ENCODE data around the gene QTRT2.

Gene QTRT2

GRCh38 chr3:114122027-114122709 is 65.6 kb downstream of the QTRT2 start:
- no peak for ATAC-seq

GRCh38 chr3:114126461-114126860 is 69.9 kb downstream of the QTRT2 start:
- DNase-seq: no peak
- ATAC-seq: no peak

More at GRCh38 chr3:114122027-114122709, 65.6 kb downstream of the QTRT2 start:
- no peak for DNase-seq

DNA sequence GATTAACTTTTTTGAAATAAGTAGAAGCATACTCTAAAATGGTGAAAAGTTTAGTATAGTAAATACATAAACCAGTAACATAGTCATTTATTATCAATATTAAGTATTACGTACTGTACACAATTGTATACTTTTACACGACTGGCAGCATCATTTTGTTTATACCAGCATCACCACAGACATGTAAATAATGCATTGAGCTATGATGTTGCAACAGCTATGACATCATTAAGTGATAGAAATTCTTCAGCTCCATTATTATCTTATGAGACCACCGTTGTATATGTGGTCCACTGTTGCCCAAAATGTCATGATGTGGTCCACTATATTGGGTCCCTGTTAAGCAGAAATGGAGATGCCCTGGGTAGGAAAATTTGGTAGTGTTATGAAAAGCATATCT is 71.0 kb downstream of the QTRT2 start:
- no peak for ATAC-seq

DNA sequence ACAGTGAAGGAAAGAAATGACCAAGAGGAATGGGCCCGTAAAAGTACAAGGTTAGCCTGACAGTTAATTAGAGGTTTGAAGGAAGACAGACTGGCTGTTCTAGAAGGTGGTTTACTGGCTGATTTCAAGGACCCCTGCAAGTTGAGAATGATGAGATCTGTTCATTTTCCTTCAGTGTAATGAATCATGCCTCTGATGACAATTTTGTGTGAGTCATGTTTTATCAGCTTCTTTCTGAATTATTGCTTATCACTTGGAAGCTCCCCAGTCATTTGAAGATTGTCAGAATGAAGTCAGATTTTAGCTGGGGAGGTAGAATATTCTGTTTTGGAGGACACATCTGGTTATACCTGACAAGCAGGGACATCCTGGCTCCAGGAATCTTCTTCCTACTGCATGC is 71.7 kb downstream of the QTRT2 start:
- DNase-seq: no peak
- peak; percentile 19 for ATAC-seq

More for the DNA sequence above, 71.0 kb downstream of the QTRT2 start:
- DNase-seq: no peak

DNA sequence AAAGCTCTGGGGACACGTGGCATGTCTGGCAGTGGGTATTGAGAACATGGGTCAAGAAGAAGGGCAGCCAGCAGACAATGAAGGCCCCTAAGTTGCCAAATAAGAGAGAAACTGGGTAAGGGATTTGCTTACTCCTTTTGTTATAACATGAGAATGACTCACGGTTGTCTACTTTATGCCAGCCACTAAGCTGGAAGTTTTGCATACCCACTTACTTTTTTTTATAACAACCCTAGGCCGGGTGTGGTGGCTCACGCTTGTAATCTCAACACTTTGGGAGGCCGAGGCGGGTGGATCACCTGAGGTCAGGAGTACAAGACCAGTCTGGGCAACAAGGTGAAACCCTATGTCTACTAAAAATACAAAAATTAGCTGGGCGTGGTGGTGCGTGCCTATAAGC is 72.3 kb downstream of the QTRT2 start:
- DNase-seq (no peak), ATAC-seq (no peak)

DNA sequence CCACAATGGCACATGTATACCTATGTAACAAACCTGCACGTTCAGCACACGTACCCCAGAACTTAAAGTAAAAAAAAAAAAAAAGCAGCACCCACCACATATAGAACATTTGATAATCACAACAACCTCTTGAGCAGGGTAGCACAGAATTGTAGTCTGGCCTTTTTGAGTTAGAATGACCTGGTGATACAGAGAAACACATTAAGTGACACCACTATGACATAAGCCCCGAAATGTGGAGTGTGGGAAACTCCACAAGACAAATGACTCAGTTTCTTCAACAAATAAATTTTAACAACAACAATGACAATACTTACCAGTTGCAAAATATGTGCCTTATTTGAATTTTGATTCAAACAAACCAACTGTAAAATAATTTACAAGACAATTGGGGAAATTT is 76.0 kb downstream of the QTRT2 start:
- ATAC-seq: no peak

DNA sequence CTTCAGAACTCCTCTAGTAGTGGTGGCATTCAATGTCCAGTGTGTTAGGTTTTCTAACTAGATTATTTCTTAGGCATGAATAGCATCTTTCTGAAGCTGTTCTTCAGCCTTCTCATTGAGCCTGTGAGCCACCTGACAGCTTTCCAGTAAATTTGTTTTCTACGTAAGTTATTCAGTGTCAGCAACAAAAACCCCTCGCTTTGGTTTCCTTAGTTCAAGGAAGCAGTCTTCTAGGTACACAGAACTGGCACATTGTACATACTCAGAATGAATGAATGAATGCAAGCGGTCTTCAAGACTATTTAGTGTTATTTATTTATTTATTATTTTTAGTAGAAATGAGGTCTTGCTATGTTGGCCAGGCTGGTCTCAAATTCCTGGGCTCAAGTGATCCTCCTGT is 77.4 kb downstream of the QTRT2 start:
- ATAC-seq: no peak
- no peak for DNase-seq

More for the DNA sequence above, 76.0 kb downstream of the QTRT2 start:
- no peak for DNase-seq
